Measurements from ENCODE around the gene ANKS3. TPM values are rescaled to one million over a fixed set of nuclear protein-coding genes. Genes with fewer than 3 reads are reported as not detected.
A peak's percentile ranks its signal among the peaks of the same experiment; 100 is the strongest.

ANKS3 gene
- total RNA-seq, 1 experiment from 2014 or later, result 26.6 TPM

- intact Hi-C loops (cut with micrococcal nuclease; ENCODE audit: unreplicated experiment) (no loop called here), in situ Hi-C loops (cut with HindIII; ENCODE audit: low pct_unique_long_range_greater_than_20kb, low sequenced_read_pairs) (no loop called here)
- TF ChIP-seq REST (IDR thresholded peaks at IDR 0.05; ENCODE audit: insufficient read depth in 1 of 2, low read depth in 2 of 2, low read length in 1 of 2), result no peak
- TF ChIP-seq, protein P1, sequence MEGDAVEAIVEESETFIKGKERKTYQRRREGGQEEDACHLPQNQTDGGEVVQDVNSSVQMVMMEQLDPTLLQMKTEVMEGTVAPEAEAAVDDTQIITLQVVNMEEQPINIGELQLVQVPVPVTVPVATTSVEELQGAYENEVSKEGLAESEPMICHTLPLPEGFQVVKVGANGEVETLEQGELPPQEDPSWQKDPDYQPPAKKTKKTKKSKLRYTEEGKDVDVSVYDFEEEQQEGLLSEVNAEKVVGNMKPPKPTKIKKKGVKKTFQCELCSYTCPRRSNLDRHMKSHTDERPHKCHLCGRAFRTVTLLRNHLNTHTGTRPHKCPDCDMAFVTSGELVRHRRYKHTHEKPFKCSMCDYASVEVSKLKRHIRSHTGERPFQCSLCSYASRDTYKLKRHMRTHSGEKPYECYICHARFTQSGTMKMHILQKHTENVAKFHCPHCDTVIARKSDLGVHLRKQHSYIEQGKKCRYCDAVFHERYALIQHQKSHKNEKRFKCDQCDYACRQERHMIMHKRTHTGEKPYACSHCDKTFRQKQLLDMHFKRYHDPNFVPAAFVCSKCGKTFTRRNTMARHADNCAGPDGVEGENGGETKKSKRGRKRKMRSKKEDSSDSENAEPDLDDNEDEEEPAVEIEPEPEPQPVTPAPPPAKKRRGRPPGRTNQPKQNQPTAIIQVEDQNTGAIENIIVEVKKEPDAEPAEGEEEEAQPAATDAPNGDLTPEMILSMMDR (IDR thresholded peaks at IDR 0.05), result no peak
- TF ChIP-seq SIN3A (IDR thresholded peaks at IDR 0.05; ENCODE audit: borderline replicate concordance, insufficient read depth, low read depth, low read length), result no peak
- H3K9me3 ChIP-seq (ENCODE audit: control insufficient read depth, insufficient read depth, low read depth, low read length), result no peaks in the 10 kb centered on the region
- no peaks in the 10 kb centered on the region for H3K36me3 ChIP-seq (ENCODE audit: control insufficient read depth, insufficient read depth, low read length)
- BruUV-seq (replicated peaks), result no TSS peak
- H3K4me1 ChIP-seq (ENCODE audit: control insufficient read depth, insufficient read depth, low read length), result peaks cover 18% of the 10 kb centered on the region
- peak overlapping the region; percentile 87 for H3K27ac ChIP-seq (ENCODE audit: low read length)
- ATAC-seq (no peak), DNase-seq (ENCODE audit: low read depth, low spot score) (no peak)
- ChIA-PET CTCF (no interaction called here), POLR2A (interaction anchor here (1.0 kb wide), 1 partner anchor 89 kb away, joined by 4 read pairs; no protein-coding TSS in a partner anchor)
- H3K4me3 ChIP-seq (ENCODE audit: low read depth in 2 of 2, low read length in 2 of 2), result peak overlapping the region; percentile 70 to 94
- no peaks in the 10 kb centered on the region for H3K27me3 ChIP-seq (ENCODE audit: control insufficient read depth, insufficient read depth, low read length)
These were observed 35.2 kb upstream of the ANKS3 start for GRCh38 chr16:4769306-4769638.

DNA sequence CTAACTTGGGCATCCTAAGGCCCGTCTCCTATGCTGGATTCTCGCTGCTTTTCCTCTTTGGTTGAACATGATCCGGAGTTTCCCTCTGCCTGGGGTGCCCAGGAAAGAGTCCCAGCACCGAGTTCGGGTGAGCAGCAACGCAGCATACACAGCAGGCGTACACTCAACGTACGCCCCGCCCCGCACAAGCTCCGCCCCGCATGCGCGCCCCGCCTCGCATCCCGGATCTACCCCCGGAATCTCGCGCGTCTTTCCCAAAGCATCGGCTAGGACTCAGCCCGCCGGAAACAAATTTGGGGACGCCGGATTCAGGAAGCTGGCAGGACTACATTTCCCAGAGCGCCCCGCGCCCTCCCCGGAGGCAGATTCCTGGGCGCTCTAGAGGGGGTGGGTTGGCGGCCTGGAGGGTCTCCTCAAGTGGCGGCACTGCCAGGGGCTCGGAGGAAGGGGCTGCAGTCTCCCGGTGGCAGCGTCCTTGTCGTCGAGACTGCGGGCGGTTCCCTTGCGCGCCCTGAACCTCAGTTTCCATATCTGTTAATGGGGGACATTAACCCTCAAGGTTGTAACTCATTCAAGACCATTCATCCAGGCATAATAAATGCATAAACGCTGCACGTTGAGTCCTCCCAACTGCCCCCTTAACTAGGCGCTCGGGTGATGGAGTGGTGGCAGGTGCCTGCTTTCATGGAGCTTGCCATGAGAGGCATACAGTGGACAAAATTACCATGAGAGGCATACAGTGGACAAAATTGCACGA is 34.7 kb upstream of the ANKS3 start:
- H3K27ac ChIP-seq (ENCODE audit: low read length), result peak overlapping the region; percentile 97
- no peaks in the 10 kb centered on the region for H3K9me3 ChIP-seq (ENCODE audit: control insufficient read depth, insufficient read depth, low read depth, low read length)
- ATAC-seq (peak; percentile 91), DNase-seq (ENCODE audit: low read depth, low spot score) (peak; percentile 92)
- CTCF ChIA-PET, result interaction anchor here (0.6 kb wide), 1 partner anchor 107 kb away, joined by 3 read pairs; no protein-coding TSS in a partner anchor
- no peaks in the 10 kb centered on the region for H3K27me3 ChIP-seq (ENCODE audit: control insufficient read depth, insufficient read depth, low read length)
- no TSS peak for BruUV-seq (replicated peaks)
- intact Hi-C loops (cut with micrococcal nuclease; ENCODE audit: unreplicated experiment) (no loop called here), in situ Hi-C loops (cut with HindIII; ENCODE audit: low pct_unique_long_range_greater_than_20kb, low sequenced_read_pairs) (no loop called here)
- peak overlapping the region; percentile 70 to 94 for H3K4me3 ChIP-seq (ENCODE audit: low read depth in 2 of 2, low read length in 2 of 2)
- POLR2A ChIA-PET, result interaction anchor here (1.0 kb wide), 1 partner anchor 90 kb away, joined by 4 read pairs; no protein-coding TSS in a partner anchor
- H3K36me3 ChIP-seq (ENCODE audit: control insufficient read depth, insufficient read depth, low read length), result no peaks in the 10 kb centered on the region
- TF ChIP-seq SIN3A (IDR thresholded peaks at IDR 0.05; ENCODE audit: borderline replicate concordance, insufficient read depth, low read depth, low read length), result no peak
- no peak for TF ChIP-seq TCF7L2 (IDR thresholded peaks at IDR 0.05; ENCODE audit: low read depth, low read length)
- TF ChIP-seq REST (IDR thresholded peaks at IDR 0.05; ENCODE audit: insufficient read depth in 1 of 2, low read depth in 2 of 2, low read length in 1 of 2), result no peak
- TF ChIP-seq POLR2AphosphoS5 (IDR thresholded peaks at IDR 0.05; ENCODE audit: low read depth, low read length), result peak; percentile 94
- TF ChIP-seq, protein P1 (IDR thresholded peaks at IDR 0.05), result no peak
- peaks cover 18% of the 10 kb centered on the region for H3K4me1 ChIP-seq (ENCODE audit: control insufficient read depth, insufficient read depth, low read length)

Measured in Panc1 (cell line).